ENCODE measurements around the gene ATP8B3. TPM values are rescaled to one million over a fixed set of nuclear protein-coding genes. Genes with fewer than 3 reads are reported as not detected.

ATP8B3 gene
- total and polyA plus RNA-seq, 10 of the 15 experiments (the other 5 are each of a cell fraction or from before 2014, with no cell fraction given) = 0.13 to 1.7 (median 0.52) TPM

DNA sequence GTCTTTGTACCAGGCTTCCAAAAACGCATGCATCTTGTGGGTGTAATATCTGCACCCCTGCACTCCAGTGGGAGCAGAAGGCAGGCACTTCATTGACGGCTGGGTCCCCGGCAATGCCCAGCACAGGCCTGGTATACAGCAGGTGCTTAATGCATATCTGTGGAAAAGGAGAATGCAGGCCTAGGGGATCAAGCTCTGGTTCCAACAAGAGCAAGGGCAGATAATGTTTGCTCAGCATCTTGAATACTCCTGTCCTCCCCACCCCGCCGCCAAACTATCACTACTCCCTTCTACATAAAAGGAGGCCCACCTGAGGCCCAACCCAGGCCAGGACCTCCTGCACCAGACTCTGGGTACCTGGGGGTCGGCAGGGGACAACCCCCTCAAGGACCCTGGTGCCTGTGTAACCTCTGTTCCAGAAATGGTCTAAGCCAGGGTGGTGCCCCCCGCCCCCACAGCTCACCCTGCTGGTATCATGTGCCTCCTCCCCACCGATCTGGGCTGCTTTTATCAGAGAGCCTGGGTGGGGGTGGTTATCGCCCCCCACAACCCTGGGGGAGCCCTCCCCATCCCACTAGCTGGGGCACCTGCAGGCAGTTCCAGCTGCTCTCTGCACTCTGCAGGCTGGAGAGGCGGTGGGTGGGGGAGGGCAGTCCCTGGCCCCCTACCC lies 46.5 kb upstream of the ATP8B3 start (continued):
- TF ChIP-seq, protein P1, sequence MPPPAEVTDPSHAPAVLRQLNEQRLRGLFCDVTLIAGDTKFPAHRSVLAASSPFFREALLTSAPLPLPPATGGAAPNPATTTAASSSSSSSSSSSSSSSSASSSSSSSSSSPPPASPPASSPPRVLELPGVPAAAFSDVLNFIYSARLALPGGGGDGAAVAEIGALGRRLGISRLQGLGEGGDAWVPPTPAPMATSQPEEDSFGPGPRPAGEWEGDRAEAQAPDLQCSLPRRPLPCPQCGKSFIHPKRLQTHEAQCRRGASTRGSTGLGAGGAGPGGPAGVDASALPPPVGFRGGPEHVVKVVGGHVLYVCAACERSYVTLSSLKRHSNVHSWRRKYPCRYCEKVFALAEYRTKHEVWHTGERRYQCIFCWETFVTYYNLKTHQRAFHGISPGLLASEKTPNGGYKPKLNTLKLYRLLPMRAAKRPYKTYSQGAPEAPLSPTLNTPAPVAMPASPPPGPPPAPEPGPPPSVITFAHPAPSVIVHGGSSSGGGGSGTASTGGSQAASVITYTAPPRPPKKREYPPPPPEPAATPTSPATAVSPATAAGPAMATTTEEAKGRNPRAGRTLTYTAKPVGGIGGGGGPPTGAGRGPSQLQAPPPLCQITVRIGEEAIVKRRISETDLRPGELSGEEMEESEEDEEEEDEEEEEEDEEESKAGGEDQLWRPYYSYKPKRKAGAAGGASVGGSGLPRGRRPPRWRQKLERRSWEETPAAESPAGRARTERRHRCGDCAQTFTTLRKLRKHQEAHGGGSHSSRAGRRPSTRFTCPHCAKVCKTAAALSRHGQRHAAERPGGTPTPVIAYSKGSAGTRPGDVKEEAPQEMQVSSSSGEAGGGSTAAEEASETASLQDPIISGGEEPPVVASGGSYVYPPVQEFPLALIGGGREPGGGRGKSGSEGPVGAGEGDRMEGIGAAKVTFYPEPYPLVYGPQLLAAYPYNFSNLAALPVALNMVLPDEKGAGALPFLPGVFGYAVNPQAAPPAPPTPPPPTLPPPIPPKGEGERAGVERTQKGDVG (CRISPR knock-in tag; IDR thresholded peaks at IDR 0.05) = no peak
- TF ChIP-seq CHD1 (IDR thresholded peaks at IDR 0.05; ENCODE audit: low read depth, low read length) (no peak), ETV6 (conservative IDR thresholded peaks at IDR 0.05 in 1 of 2, IDR thresholded peaks at IDR 0.05 in 1 of 2; ENCODE audit: borderline replicate concordance in 1 of 2, low read depth in 1 of 2) (no peak), NFYB (IDR thresholded peaks at IDR 0.05; ENCODE audit: insufficient read depth, low read depth, low read length) (no peak), YY1 (IDR thresholded peaks at IDR 0.05; ENCODE audit: low read depth, low read length) (no peak), NFXL1 (IDR thresholded peaks at IDR 0.05; ENCODE audit: borderline replicate concordance) (no peak)
- TF ChIP-seq, protein P2, sequence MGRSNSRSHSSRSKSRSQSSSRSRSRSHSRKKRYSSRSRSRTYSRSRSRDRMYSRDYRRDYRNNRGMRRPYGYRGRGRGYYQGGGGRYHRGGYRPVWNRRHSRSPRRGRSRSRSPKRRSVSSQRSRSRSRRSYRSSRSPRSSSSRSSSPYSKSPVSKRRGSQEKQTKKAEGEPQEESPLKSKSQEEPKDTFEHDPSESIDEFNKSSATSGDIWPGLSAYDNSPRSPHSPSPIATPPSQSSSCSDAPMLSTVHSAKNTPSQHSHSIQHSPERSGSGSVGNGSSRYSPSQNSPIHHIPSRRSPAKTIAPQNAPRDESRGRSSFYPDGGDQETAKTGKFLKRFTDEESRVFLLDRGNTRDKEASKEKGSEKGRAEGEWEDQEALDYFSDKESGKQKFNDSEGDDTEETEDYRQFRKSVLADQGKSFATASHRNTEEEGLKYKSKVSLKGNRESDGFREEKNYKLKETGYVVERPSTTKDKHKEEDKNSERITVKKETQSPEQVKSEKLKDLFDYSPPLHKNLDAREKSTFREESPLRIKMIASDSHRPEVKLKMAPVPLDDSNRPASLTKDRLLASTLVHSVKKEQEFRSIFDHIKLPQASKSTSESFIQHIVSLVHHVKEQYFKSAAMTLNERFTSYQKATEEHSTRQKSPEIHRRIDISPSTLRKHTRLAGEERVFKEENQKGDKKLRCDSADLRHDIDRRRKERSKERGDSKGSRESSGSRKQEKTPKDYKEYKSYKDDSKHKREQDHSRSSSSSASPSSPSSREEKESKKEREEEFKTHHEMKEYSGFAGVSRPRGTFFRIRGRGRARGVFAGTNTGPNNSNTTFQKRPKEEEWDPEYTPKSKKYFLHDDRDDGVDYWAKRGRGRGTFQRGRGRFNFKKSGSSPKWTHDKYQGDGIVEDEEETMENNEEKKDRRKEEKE (IDR thresholded peaks at IDR 0.05) = no peak
- TF ChIP-seq, protein P3, sequence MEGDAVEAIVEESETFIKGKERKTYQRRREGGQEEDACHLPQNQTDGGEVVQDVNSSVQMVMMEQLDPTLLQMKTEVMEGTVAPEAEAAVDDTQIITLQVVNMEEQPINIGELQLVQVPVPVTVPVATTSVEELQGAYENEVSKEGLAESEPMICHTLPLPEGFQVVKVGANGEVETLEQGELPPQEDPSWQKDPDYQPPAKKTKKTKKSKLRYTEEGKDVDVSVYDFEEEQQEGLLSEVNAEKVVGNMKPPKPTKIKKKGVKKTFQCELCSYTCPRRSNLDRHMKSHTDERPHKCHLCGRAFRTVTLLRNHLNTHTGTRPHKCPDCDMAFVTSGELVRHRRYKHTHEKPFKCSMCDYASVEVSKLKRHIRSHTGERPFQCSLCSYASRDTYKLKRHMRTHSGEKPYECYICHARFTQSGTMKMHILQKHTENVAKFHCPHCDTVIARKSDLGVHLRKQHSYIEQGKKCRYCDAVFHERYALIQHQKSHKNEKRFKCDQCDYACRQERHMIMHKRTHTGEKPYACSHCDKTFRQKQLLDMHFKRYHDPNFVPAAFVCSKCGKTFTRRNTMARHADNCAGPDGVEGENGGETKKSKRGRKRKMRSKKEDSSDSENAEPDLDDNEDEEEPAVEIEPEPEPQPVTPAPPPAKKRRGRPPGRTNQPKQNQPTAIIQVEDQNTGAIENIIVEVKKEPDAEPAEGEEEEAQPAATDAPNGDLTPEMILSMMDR (IDR thresholded peaks at IDR 0.05 in 2 of 3, conservative IDR thresholded peaks at IDR 0.05 in 1 of 3; ENCODE audit: control insufficient read depth in 2 of 3, extremely low read depth in 1 of 3, insufficient read depth in 1 of 3, low read depth in 3 of 3, low read length in 3 of 3) = no peak

Data from GM12878 (cell line).